GM18498 (cell line): Measurements from ENCODE around the gene CORO7.

Source experiments
- ATAC-seq: cut with Tn5 transposase; IDR thresholded peaks from one replicate; pipeline ENCODE4 v1.9.1; 2021; ENCODE audit warnings: mild to moderate bottlenecking, moderate library complexity; ENCODE audit not compliant: unreplicated experiment

The CORO7 gene

GRCh38 chr16:4324492-4325252 is 91.7 kb downstream of the CORO7 start:
- no peak for ATAC-seq

- ATAC-seq, result no peak
Measured at GRCh38 chr16:4323845-4324488, 92.4 kb downstream of the CORO7 start.

- no peak for ATAC-seq
Measured at GRCh38 chr16:4323071-4323844, 93.1 kb downstream of the CORO7 start.

- ATAC-seq, result no peak
Measured at GRCh38 chr16:4322121-4323052, 94.0 kb downstream of the CORO7 start.

- no peak for ATAC-seq
Measured at GRCh38 chr16:4321286-4322120, 94.9 kb downstream of the CORO7 start.

- ATAC-seq, result no peak
Measured at GRCh38 chr16:4320571-4321137, 95.7 kb downstream of the CORO7 start.

- ATAC-seq, result no peak
Measured at GRCh38 chr16:4319454-4320421, 96.7 kb downstream of the CORO7 start.

- no peak for ATAC-seq
Measured at GRCh38 chr16:4318967-4319366, 97.4 kb downstream of the CORO7 start.

- ATAC-seq, result no peak
Measured at GRCh38 chr16:4318451-4318910, 97.9 kb downstream of the CORO7 start.

- ATAC-seq, result no peak
Measured at GRCh38 chr16:4317532-4318450, 98.6 kb downstream of the CORO7 start.

GRCh38 chr16:4316864-4317531 is 99.4 kb downstream of the CORO7 start:
- ATAC-seq, result no peak

- no peak for ATAC-seq
Measured at GRCh38 chr16:4316108-4316863, 100.1 kb downstream of the CORO7 start.

- no peak for ATAC-seq
Measured at GRCh38 chr16:4315186-4316107, 100.9 kb downstream of the CORO7 start, which contains the start of gene GLIS2. Gene GLIS2 (plus strand): TSS chr16:4316067. CDS start chr16:4332281, 16,214 bp downstream.

- ATAC-seq, result no peak
Measured at GRCh38 chr16:4314532-4315185, 101.7 kb downstream of the CORO7 start.
